Measurements from ENCODE around the gene NCAM2. TPM values are rescaled to one million over a fixed set of nuclear protein-coding genes. Genes with fewer than 3 reads are reported as not detected.

NCAM2 gene
- total and polyA plus RNA-seq, 2 experiments from 2014 or later = 0.36 to 0.83 TPM

- no peak overlapping the region for H3K4me3 Mint-ChIP-seq
- no peak for TF ChIP-seq EZH2phosphoT487 (IDR thresholded peaks at IDR 0.05; ENCODE audit: unreplicated experiment)
- TF ChIP-seq NANOG (IDR thresholded peaks at IDR 0.05; ENCODE audit: borderline replicate concordance) = no peak
- no peak for TF ChIP-seq ETS1 (IDR thresholded peaks at IDR 0.05)
- TF ChIP-seq EZH2 (IDR thresholded peaks at IDR 0.05; ENCODE audit: low read depth, unreplicated experiment) = no peak
- no peak for TF ChIP-seq STAT1 (IDR thresholded peaks at IDR 0.05; ENCODE audit: unreplicated experiment)
- no peak for TF ChIP-seq CREB1 (CRISPR knock-in tag; IDR thresholded peaks at IDR 0.05; ENCODE audit: low read depth)
- no peak for TF ChIP-seq CTCF (conservative IDR thresholded peaks at IDR 0.05; ENCODE audit: low read depth in 2 of 2)
- no peak for TF ChIP-seq ZNF462 (CRISPR knock-in tag; IDR thresholded peaks at IDR 0.05)
- no peak for TF ChIP-seq ZNF331 (CRISPR knock-in tag; IDR thresholded peaks at IDR 0.05; ENCODE audit: low read depth)
- TF ChIP-seq REST (IDR thresholded peaks at IDR 0.05; ENCODE audit: unreplicated experiment) = no peak
- TF ChIP-seq ZNF114 (CRISPR knock-in tag; IDR thresholded peaks at IDR 0.05) = no peak
- TF ChIP-seq JUNB (IDR thresholded peaks at IDR 0.05; ENCODE audit: unreplicated experiment) = no peak
- no peak for TF ChIP-seq POLR2AphosphoS5 (IDR thresholded peaks at IDR 0.05; ENCODE audit: low read depth)
- ATAC-seq (no peak), DNase-seq (ENCODE audit: low spot score) (no peak)
- H3K4me1 Mint-ChIP-seq = no peaks in the 10 kb centered on the region
- H3K79me2 ChIP-seq (replicated peaks; ENCODE audit: insufficient read depth) = no peaks in the 10 kb centered on the region
- no peaks in the 10 kb centered on the region for H3K9me3 Mint-ChIP-seq
- H3K4me1 ChIP-seq (ENCODE audit: insufficient read depth) = no peaks in the 10 kb centered on the region
- H3K4me2 ChIP-seq = no peak overlapping the region
- no peaks in the 10 kb centered on the region for H3K27me3 ChIP-seq (ENCODE audit: insufficient read depth)
- H3K27me3 Mint-ChIP-seq (ENCODE audit: insufficient read depth, low read depth, poor library complexity) = no peaks in the 10 kb centered on the region
- H3F3A ChIP-seq (replicated peaks; ENCODE audit: low read depth) = no peaks in the 10 kb centered on the region
- H3K27ac Mint-ChIP-seq = no peak overlapping the region
- no peak overlapping the region for H3K4me3 ChIP-seq
- no peaks in the 10 kb centered on the region for H3K9me2 ChIP-seq (ENCODE audit: insufficient read depth)
- no peaks in the 10 kb centered on the region for H3K36me3 Mint-ChIP-seq (ENCODE audit: low read depth)
- no peaks in the 10 kb centered on the region for H3K36me3 ChIP-seq (ENCODE audit: insufficient read depth)
- no peaks in the 10 kb centered on the region for H4K20me1 ChIP-seq (replicated peaks; ENCODE audit: insufficient read depth)
- H2AFZ ChIP-seq = no peak overlapping the region
- no peak overlapping the region for H3K27ac ChIP-seq (ENCODE audit: low read depth)
These were observed 375.8 kb downstream of the NCAM2 start for GRCh38 chr21:21373969-21374368.

All from GM23338 (cell line).